ENCODE measurements around the gene RAB24.

RAB24 gene

DNA sequence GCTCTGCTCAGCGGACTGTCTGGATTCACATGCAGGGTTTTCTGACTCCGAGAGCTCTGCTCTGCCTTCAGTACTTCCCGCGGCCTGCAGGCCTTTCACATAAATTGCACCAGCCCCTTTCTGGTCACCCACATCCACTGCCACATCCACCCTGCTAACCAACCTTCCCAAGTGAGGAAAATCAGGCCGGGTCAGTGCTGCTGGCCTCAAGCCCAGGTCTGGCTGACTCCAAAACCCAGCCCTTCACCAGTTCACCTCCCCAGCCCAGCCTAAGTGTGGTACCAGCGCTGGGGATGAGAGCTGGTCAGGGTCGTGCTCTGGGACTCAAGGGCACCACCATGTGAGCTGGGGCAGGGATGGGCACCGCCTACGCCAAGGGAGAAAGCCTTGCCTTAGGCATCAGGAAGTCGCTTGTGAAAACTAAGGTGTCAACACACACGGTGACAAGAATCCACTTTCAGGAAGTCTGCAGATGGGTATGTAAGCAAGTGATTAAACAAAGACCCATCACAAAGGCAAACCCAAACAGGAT is 35.7 kb upstream of the RAB24 start:
- TF ChIP-seq FOXK2 (IDR thresholded peaks at IDR 0.05) (no peak), BHLHE40 (IDR thresholded peaks at IDR 0.05; ENCODE audit: borderline replicate concordance) (no peak), ZNF384 (IDR thresholded peaks at IDR 0.05) (no peak), ARNT (IDR thresholded peaks at IDR 0.05) (no peak), SP1 (IDR thresholded peaks at IDR 0.05) (no peak), PKNOX1 (IDR thresholded peaks at IDR 0.05) (no peak), FOXA1 (IDR thresholded peaks at IDR 0.05) (no peak), CTBP1 (IDR thresholded peaks at IDR 0.05; ENCODE audit: borderline replicate concordance) (no peak), LEF1 (IDR thresholded peaks at IDR 0.05; ENCODE audit: borderline replicate concordance) (no peak), HDGF (IDR thresholded peaks at IDR 0.05; ENCODE audit: borderline replicate concordance) (no peak), TARDBP (IDR thresholded peaks at IDR 0.05) (no peak), L3MBTL2 (conservative IDR thresholded peaks at IDR 0.05) (no peak), NFRKB (IDR thresholded peaks at IDR 0.05) (no peak)
- POLR2A ChIA-PET = no interaction called here

DNA sequence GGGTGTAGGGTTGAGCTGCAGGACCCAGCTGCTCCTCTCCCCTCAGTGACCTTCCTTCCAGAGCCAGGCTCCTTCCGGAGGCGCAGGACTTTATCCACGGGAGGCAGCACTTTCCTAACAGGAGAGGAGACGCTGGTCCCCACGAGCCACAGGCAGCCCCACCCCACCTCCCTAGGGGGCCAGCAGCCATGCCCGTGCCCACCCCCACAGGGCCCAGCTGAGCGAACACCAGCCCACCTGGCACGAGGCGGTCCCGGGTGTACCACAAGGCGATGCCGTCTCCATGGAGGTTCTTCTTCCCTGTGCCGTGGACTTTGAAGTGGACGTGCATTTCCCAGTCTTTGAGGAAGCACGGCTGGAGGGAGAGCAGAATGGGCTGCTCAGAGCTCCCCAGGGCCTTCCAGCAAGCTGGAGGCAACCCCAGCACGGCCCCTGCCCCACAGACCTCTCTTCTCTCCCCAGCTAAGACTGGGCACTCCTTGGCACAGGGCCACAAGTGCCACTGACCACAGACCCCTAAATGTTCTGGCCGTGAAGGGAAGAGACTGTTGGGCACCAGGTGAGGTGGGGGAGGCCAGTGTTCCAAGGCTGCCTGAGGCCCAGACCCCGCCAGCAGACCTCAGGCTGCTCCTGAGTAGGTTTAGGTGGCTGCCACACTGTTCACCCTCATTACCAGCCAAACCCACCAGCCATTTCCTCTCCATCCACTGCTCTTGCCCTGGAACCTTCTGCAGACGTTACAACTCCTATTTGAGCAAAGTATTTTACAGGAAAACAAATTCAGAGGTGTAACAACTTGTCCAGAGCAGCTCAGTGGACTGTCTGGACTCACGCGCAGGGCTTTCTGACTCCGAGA is 35.0 kb upstream of the RAB24 start:
- ChIA-PET CTCF (no interaction called here), POLR2A (no interaction called here)
- no peak for DNase-seq (ENCODE audit: extremely low spot score)
- no peak for TF ChIP-seq ARNT (IDR thresholded peaks at IDR 0.05)
- no peak for TF ChIP-seq LEF1 (IDR thresholded peaks at IDR 0.05; ENCODE audit: borderline replicate concordance)
- TF ChIP-seq FOXK2 (IDR thresholded peaks at IDR 0.05) = no peak
- no peak for TF ChIP-seq SP1 (IDR thresholded peaks at IDR 0.05)
- no peak for TF ChIP-seq ZNF384 (IDR thresholded peaks at IDR 0.05)
- no peak for TF ChIP-seq ELF4 (IDR thresholded peaks at IDR 0.05)
- TF ChIP-seq SUZ12 (IDR thresholded peaks at IDR 0.05) = no peak
- TF ChIP-seq CTBP1 (IDR thresholded peaks at IDR 0.05; ENCODE audit: borderline replicate concordance) = no peak
- no peak for TF ChIP-seq HDGF (IDR thresholded peaks at IDR 0.05; ENCODE audit: borderline replicate concordance)
- no peak for TF ChIP-seq NFRKB (IDR thresholded peaks at IDR 0.05)
- no peak for TF ChIP-seq PKNOX1 (IDR thresholded peaks at IDR 0.05)
- no peak for TF ChIP-seq FOXM1 (IDR thresholded peaks at IDR 0.05; ENCODE audit: borderline replicate concordance)
- TF ChIP-seq FOXA1 (IDR thresholded peaks at IDR 0.05) = no peak
- no peak for TF ChIP-seq L3MBTL2 (conservative IDR thresholded peaks at IDR 0.05)
- no peak for TF ChIP-seq BHLHE40 (IDR thresholded peaks at IDR 0.05; ENCODE audit: borderline replicate concordance)
- no peak for TF ChIP-seq TARDBP (IDR thresholded peaks at IDR 0.05)

More for the DNA sequence above, 35.7 kb upstream of the RAB24 start:
- CTCF ChIA-PET = no interaction called here
- no peak for DNase-seq (ENCODE audit: extremely low spot score)

DNA sequence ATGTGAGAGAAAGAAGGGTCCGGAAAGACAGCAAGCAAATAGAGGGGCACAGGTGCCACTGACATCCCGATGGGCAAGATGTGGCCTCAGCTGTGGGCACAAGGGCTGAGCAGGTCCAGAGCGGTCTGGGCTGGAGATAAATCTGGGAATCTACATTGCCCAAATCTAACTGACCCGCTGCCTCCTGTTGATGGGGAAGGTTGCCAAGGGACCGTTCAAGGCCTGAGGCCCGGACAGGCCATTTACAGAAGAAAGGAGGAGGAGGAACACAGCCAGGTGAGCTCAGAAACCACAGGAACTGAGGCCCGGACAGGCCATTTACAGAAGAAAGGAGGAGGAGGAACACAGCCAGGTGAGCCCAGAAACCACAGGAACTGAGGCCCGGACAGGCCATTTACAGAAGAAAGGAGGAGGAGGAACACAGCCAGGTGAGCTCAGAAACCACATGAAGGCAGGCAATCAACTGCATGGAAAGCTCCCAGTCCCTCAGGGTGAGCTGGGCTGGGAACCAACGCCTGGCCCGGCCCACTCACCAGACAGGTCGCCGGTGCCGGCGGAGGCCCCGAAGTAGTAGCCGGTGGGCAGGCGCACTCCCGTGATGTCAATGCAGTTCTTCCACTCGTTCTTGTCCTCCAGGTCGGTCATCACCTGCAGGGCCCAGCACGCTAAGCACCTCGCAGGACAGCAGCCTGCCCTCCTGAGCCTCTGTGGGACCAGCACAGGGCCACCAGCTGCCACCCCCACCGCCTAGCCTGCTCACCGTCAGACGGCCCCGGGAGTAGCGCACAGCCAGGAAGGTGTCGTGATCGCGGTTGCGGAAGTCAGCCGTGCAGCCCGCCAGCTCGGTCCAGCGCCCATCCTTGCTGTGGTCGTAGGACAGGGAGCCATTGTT is 33.3 kb upstream of the RAB24 start:
- CTCF ChIA-PET = no interaction called here
- no peak for DNase-seq (ENCODE audit: extremely low spot score)
- POLR2A ChIA-PET = interaction anchor here (0.9 kb wide), 1 partner anchor 15 kb away, joined by 3 read pairs; the partner anchor contains the start of gene LMAN2
- TF ChIP-seq PKNOX1 (IDR thresholded peaks at IDR 0.05) (no peak), CTBP1 (IDR thresholded peaks at IDR 0.05; ENCODE audit: borderline replicate concordance) (no peak), BHLHE40 (IDR thresholded peaks at IDR 0.05; ENCODE audit: borderline replicate concordance) (no peak), SUZ12 (IDR thresholded peaks at IDR 0.05) (no peak), TARDBP (IDR thresholded peaks at IDR 0.05) (no peak), FOXM1 (IDR thresholded peaks at IDR 0.05; ENCODE audit: borderline replicate concordance) (no peak)

GRCh38 chr5:177336112-177336511 is 32.6 kb upstream of the RAB24 start:
- POLR2A ChIA-PET = interaction anchor here (0.7 to 1.9 kb wide), 2 partner anchors 16 kb away, joined by 3 to 7 read pairs; partner anchors contain the start of gene LMAN2

GRCh38 chr5:177335701-177336065 is 32.2 kb upstream of the RAB24 start:
- TF ChIP-seq CTBP1 (IDR thresholded peaks at IDR 0.05; ENCODE audit: borderline replicate concordance) = no peak
- TF ChIP-seq ZNF384 (IDR thresholded peaks at IDR 0.05) = no peak
- TF ChIP-seq TARDBP (IDR thresholded peaks at IDR 0.05) = no peak
- no peak for TF ChIP-seq PKNOX1 (IDR thresholded peaks at IDR 0.05)
- TF ChIP-seq SUZ12 (IDR thresholded peaks at IDR 0.05) = no peak
- TF ChIP-seq FOXM1 (IDR thresholded peaks at IDR 0.05; ENCODE audit: borderline replicate concordance) = no peak
- POLR2A ChIA-PET = interaction anchor here (0.7 to 1.9 kb wide), 2 partner anchors 16 kb away, joined by 3 to 7 read pairs; partner anchors contain the start of gene LMAN2
- CTCF ChIA-PET = no interaction called here
- DNase-seq (ENCODE audit: extremely low spot score) = no peak

More at GRCh38 chr5:177336112-177336511, 32.6 kb upstream of the RAB24 start:
- TF ChIP-seq CTBP1 (IDR thresholded peaks at IDR 0.05; ENCODE audit: borderline replicate concordance) (no peak), LEF1 (IDR thresholded peaks at IDR 0.05; ENCODE audit: borderline replicate concordance) (no peak), SUZ12 (IDR thresholded peaks at IDR 0.05) (no peak), ELF4 (IDR thresholded peaks at IDR 0.05) (no peak), SP1 (IDR thresholded peaks at IDR 0.05) (no peak), ZNF384 (IDR thresholded peaks at IDR 0.05) (no peak), ARNT (IDR thresholded peaks at IDR 0.05) (no peak)
- no peak for DNase-seq (ENCODE audit: extremely low spot score)
- CTCF ChIA-PET = no interaction called here

All from HEK293T (cell line).